Smooth muscle cell (in vitro differentiated cells): ENCODE data around the gene COLEC12. TPM values are rescaled to one million over a fixed set of nuclear protein-coding genes. Genes with fewer than 3 reads are reported as not detected.

Experiments used
- DNase-seq: peaks from one replicate; lab custom pipeline; 2025; ENCODE audit not compliant: unreplicated experiment; lab: John Stamatoyannopoulos, UW
- H2AFZ ChIP-seq: fragments of 200-600 bp; sonication (generic); 2 replicates; pipeline ENCODE4 v1.6.0; 2016; ENCODE audit warnings: antibody characterized with exemption, low read depth, mild to moderate bottlenecking
- H3F3A ChIP-seq: fragments of 200-600 bp; sonication (generic); 2 replicates; pipeline ENCODE4 v1.6.0; 2017; ENCODE audit warnings: antibody characterized with exemption, low read depth
- H3K27ac ChIP-seq: fragments of 200-600 bp; sonication (generic); 2 replicates; pipeline ENCODE4 v1.5.1; 2016; ENCODE audit warnings: low read depth, mild to moderate bottlenecking
- H3K27me3 ChIP-seq: fragments of 200-600 bp; sonication (generic); 2 replicates; pipeline ENCODE4 v1.6.1; 2016; ENCODE audit warnings: low read depth, mild to moderate bottlenecking
- H3K36me3 ChIP-seq: fragments of 200-600 bp; sonication (generic); 2 replicates; pipeline ENCODE4 v1.5.1; 2016; ENCODE audit warnings: low read depth
- H3K4me1 ChIP-seq: fragments of 200-600 bp; sonication (generic); 2 replicates; pipeline ENCODE4 v1.5.1; 2016; ENCODE audit warnings: low read depth
- H3K4me2 ChIP-seq: fragments of 200-600 bp; sonication (generic); 2 replicates; pipeline ENCODE4 v1.6.0; 2016; ENCODE audit warnings: mild to moderate bottlenecking
- H3K4me3 ChIP-seq: fragments of 200-600 bp; sonication (generic); 2 replicates; pipeline ENCODE4 v1.5.1; 2016; ENCODE audit warnings: mild to moderate bottlenecking
- H3K79me2 ChIP-seq: fragments of 200-600 bp; sonication (generic); 2 replicates; pipeline ENCODE4 v1.6.0; 2016; ENCODE audit warnings: low read depth, mild to moderate bottlenecking
- H3K9ac ChIP-seq: fragments of 200-600 bp; sonication (generic); 2 replicates; pipeline ENCODE4 v1.6.0; 2016; ENCODE audit warnings: low read depth
- H3K9me3 ChIP-seq: fragments of 200-600 bp; sonication (generic); replicated peaks from 2 replicates; pipeline ENCODE4 v1.5.1; 2016; ENCODE audit warnings: low read depth
- H4K20me1 ChIP-seq: fragments of 200-600 bp; sonication (generic); 2 replicates; pipeline ENCODE4 v1.6.0; 2016; ENCODE audit warnings: low read depth
- CTCF ChIP-seq: fragments of 200-600 bp; sonication (generic); IDR thresholded peaks from 2 replicates; pipeline ENCODE4 v1.5.1; 2017; ENCODE audit warnings: borderline replicate concordance, mild to moderate bottlenecking, antibody characterized with exemption; ENCODE audit not compliant: insufficient read depth, poor library complexity, severe bottlenecking
- whole genome bisulfite sequencing: methylation state at CpG from one replicate; pipeline ENCODE4 v1.1.7; 2016; ENCODE audit warnings: low lambda C conversion rate; 5-methylcytosine and 5-hydroxymethylcytosine counted together
- polyA plus RNA-seq: library from polyadenylated mRNA; unstranded; fragments of >200 nt; fragmentation: Nextera tagmentation; extraction: Ambion mirVana; gene quantifications from 2 replicates; pipeline ENCODE4 v1.2.1, GENCODE V29; 2016
- total RNA-seq: library from RNA; depleted of rRNA; stranded (reverse); fragments of >200 nt; gene quantifications from 2 replicates; pipeline ENCODE4 v1.2.3, GENCODE V29; 2014

Gene COLEC12
- total and polyA plus RNA-seq, 2 experiments from 2014 or later, result 10.8 to 13.7 TPM

DNA sequence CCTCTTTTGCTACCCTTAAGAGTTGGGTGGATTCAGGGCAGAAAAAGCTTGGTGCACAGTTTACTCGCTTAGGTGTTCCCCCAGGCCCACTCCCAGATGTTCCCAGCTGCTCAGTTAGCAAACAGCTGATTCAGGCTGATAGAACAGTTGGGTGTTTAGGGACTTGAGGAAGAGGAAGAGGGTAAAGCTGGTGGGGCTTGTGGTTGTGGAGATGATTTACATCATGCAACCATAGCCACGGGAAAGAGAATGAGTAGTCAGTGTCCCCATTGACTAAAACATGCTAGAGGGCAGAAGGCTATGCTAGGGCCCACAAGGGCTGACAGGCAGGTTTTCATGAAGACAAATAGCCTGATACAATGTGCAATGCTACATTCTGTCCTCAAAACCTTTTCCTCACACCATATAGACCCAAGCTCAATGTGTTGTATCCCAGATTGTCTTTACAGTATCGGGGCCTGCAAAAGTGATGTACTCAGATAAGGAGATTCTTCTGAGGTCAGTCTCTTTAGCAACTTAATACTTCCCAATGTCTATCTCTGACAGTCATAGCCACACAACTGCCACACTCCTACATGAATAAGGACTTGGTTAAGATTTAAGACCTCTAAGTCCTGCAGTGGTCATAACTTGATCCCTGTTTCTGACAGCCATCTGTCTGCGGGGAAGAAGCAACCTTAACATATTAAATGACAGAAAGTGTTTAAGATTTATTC is 15.6 kb downstream of the COLEC12 start:
- H2AFZ ChIP-seq, result no peak overlapping the region
- no peak overlapping the region for H3K9ac ChIP-seq
- H3K4me1 ChIP-seq, result peaks cover 3% of the 10 kb centered on the region
- H3K4me3 ChIP-seq, result no peak overlapping the region
- H3K79me2 ChIP-seq, result peaks cover 12% of the 10 kb centered on the region
- no peaks in the 10 kb centered on the region for H3K27me3 ChIP-seq
- H3K36me3 ChIP-seq, result no peaks in the 10 kb centered on the region
- TF ChIP-seq CTCF, result no peak
- peaks cover 5% of the 10 kb centered on the region for H3F3A ChIP-seq
- WGBS, result 51% methylated on average over 4 of the region's 4 CpGs
- no peak overlapping the region for H3K27ac ChIP-seq
- H3K4me2 ChIP-seq, result peak overlapping the region; percentile 44
- H4K20me1 ChIP-seq, result no peaks in the 10 kb centered on the region
- DNase-seq, result no peak
- H3K9me3 ChIP-seq, result no peaks in the 10 kb centered on the region

- Histone ChIP-seq H3K4me2 (peak overlapping the region; percentile 69), H3K9ac (peak overlapping the region; percentile 81), H3K27ac (peak overlapping the region; percentile 93), H3F3A (no peaks in the 10 kb centered on the region), H4K20me1 (no peaks in the 10 kb centered on the region), H3K4me3 (no peak overlapping the region), H3K9me3 (no peaks in the 10 kb centered on the region), H2AFZ (no peak overlapping the region), H3K27me3 (no peaks in the 10 kb centered on the region), H3K36me3 (no peaks in the 10 kb centered on the region), H3K79me2 (peaks cover 3% of the 10 kb centered on the region), H3K4me1 (peaks cover 10% of the 10 kb centered on the region)
- no peak for DNase-seq
- no peak for TF ChIP-seq CTCF
- 59% methylated on average over 5 of the region's 5 CpGs for WGBS
Observed at GRCh38 chr18:478681-479080, 21.8 kb downstream of the COLEC12 start.

- H3K4me1 ChIP-seq, result peaks cover 10% of the 10 kb centered on the region
- H3K79me2 ChIP-seq, result no peaks in the 10 kb centered on the region
- no peak for DNase-seq
- no peak overlapping the region for H3K27ac ChIP-seq
- 84% methylated on average over 2 of the region's 2 CpGs for WGBS
- H3K9ac ChIP-seq, result no peak overlapping the region
- no peak overlapping the region for H2AFZ ChIP-seq
- H3K4me2 ChIP-seq, result no peak overlapping the region
- peak; percentile 33 for TF ChIP-seq CTCF
- no peak overlapping the region for H3K4me3 ChIP-seq
- no peaks in the 10 kb centered on the region for H3K9me3 ChIP-seq
- H3K36me3 ChIP-seq, result no peaks in the 10 kb centered on the region
- no peaks in the 10 kb centered on the region for H4K20me1 ChIP-seq
- no peaks in the 10 kb centered on the region for H3F3A ChIP-seq
- H3K27me3 ChIP-seq, result no peaks in the 10 kb centered on the region
Observed at GRCh38 chr18:477565-477964, 22.9 kb downstream of the COLEC12 start.

DNA sequence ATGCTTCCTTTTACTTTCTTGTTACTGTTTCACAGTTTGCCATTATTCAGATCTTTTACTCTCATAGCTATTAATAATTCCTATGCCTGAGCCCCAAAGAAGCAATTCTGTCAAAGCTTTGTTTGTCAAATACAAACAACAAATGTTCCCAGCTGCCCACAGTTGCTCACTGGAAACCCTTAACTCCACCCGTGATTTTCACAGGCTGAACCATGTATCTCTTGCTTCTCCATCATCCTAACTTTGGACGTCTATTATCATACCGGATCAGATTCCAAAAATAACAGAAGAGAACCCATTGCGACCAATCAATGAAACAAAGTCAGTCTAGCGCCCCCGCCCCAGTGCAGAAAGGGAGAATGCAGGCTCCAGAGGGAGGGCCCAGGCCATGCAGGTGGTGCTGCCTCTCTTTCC is 24.2 kb downstream of the COLEC12 start:
- peak overlapping the region; percentile 64 for H3K4me2 ChIP-seq
- H2AFZ ChIP-seq, result no peak overlapping the region
- no peak for TF ChIP-seq CTCF
- no peaks in the 10 kb centered on the region for H3K27me3 ChIP-seq
- no peaks in the 10 kb centered on the region for H3K36me3 ChIP-seq
- no peaks in the 10 kb centered on the region for H3K9me3 ChIP-seq
- no peaks in the 10 kb centered on the region for H3K79me2 ChIP-seq
- no peaks in the 10 kb centered on the region for H3F3A ChIP-seq
- no peak overlapping the region for H3K4me3 ChIP-seq
- H4K20me1 ChIP-seq, result no peaks in the 10 kb centered on the region
- no peak overlapping the region for H3K9ac ChIP-seq
- H3K4me1 ChIP-seq, result peaks cover 10% of the 10 kb centered on the region
- no peak for DNase-seq
- peak overlapping the region; percentile 36 for H3K27ac ChIP-seq
- 91% methylated on average over 6 of the region's 6 CpGs for WGBS
